Thymus (tissue), 11 donors: Measurements from ENCODE around the gene TUBGCP2. TPM values are rescaled to one million over a fixed set of nuclear protein-coding genes. Genes with fewer than 3 reads are reported as not detected.

Experiments
- DNase-seq, 9 donors: peaks; one replicate each; pipeline ENCODE4 v3.0.0-alpha.2; 2013; ENCODE audit warnings: low spot score in 9 of 9, low read depth in 6 of 9, missing footprints in 1 of 9
- H3K27ac ChIP-seq, 2 donors: one replicate each; pipeline ENCODE4 v1.5.1; 2013; ENCODE audit warnings: control low read depth in 1 of 2, low read depth in 1 of 2, low read length in 1 of 2, mild to moderate bottlenecking in 1 of 2, moderate library complexity in 1 of 2
- H3K27me3 ChIP-seq, 2 donors: one replicate each; pipeline ENCODE4 v1.5.1; 2013; ENCODE audit warnings: low read length in 1 of 2; ENCODE audit not compliant: control insufficient read depth in 2 of 2, insufficient read depth in 1 of 2
- H3K36me3 ChIP-seq, 2 donors: one replicate each; pipeline ENCODE4 v1.5.1; 2013; ENCODE audit warnings: low read length in 1 of 2, mild to moderate bottlenecking in 1 of 2, moderate library complexity in 1 of 2; ENCODE audit not compliant: control insufficient read depth in 2 of 2, insufficient read depth in 2 of 2
- H3K4me1 ChIP-seq, 2 donors: one replicate each; pipeline ENCODE4 v1.5.1; 2013; ENCODE audit warnings: low read length in 2 of 2; ENCODE audit not compliant: control insufficient read depth in 2 of 2, insufficient read depth in 2 of 2
- H3K4me3 ChIP-seq, 2 donors: one replicate each; pipeline ENCODE4 v1.5.1; 2013; ENCODE audit warnings: low read length in 2 of 2, control low read depth in 1 of 2, mild to moderate bottlenecking in 1 of 2
- H3K9me3 ChIP-seq, 2 donors: one replicate each; pipeline ENCODE4 v1.5.1; 2013; ENCODE audit warnings: low read length in 1 of 2, mild to moderate bottlenecking in 1 of 2; ENCODE audit not compliant: control insufficient read depth in 2 of 2, insufficient read depth in 1 of 2
- WGBS: extraction: QIAGEN DNeasy Blood & Tissue Kit; methylation state at CpG from one replicate; pipeline ENCODE4 v1.1.7; 2013; 5-methylcytosine and 5-hydroxymethylcytosine counted together
- polyA plus RNA-seq: library from polyadenylated mRNA; stranded (reverse); fragments of 200-250 nt; gene quantifications from one replicate; pipeline ENCODE4 v1.2.3, GENCODE V29; 2013
- total RNA-seq: library from RNA; stranded (reverse); fragments of 120-200 nt; gene quantifications from one replicate; pipeline ENCODE4 v1.2.4, GENCODE V29; 2013
- donor health status: healthy.

Gene TUBGCP2
- total and polyA plus RNA-seq, 2 donors: 26.9 to 164 TPM

DNA sequence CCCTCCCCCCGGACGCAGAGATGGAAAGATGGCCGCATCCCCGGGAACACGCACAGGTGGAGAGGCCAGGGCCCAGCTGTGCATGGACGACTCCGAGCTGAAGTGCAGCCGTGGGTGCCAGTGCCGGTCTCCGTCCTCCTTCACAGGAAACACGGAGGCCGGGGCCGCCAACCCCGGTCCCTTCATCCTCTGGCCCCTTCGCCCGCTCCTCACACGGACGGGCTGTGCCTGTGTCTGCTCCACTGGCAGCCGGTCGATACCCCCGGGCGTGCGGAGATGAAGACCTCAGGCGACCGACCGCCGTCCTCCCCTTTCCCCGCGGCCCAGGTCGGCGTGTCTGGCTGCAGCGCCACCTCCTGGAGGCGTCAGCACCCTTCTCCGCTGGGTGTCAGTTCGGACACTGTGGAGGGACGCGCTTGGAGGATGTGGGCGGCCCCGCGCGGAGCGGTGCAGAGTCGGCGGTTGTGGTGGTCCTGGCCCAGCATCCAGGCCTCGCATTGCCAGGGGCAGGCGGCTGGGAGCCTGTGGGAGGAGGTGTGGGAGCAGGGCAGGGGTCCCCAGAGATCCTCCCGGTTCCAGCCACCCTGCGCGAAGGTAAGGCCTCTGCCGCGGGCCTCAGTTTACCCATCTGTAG lies 9.9 kb upstream of the TUBGCP2 start:
- Histone ChIP-seq H3K4me1 (no peaks in the 10 kb centered on the region), H3K27ac (no peak overlapping the region), H3K9me3 (peaks cover 0 to 3% of the 10 kb centered on the region in 2 donors), H3K27me3 (peaks cover 6 to 18% of the 10 kb centered on the region in 2 donors), H3K36me3 (no peaks in the 10 kb centered on the region), H3K4me3 (peak overlapping the region in 1 of 2 donors; percentile 45)
- peak in 3 of 9 donors; percentile 22 to 48 (median 46) for DNase-seq
- WGBS: 9% methylated on average over 51 of the region's 51 CpGs

DNA sequence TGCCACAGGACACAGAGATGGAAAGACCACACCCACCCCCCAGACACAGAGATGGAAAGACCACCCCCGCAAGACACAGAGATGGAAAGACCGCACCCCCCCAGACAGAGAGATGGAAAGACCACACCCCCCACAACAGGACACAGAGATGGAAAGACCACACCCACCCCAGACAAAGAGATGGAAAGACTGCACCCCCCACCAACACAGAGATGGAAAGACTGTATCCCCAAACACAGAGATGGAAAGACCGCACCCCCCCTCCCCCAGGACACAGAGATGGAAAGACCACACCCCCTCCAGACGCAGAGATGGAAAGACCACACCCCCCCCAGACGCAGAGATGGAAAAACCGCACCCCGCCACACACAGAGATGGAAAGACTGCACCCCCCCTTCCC lies 8.1 kb upstream of the TUBGCP2 start:
- H3K36me3 ChIP-seq: peaks cover 9 to 16% of the 10 kb centered on the region in 2 donors
- H3K4me3 ChIP-seq: no peak overlapping the region
- no peak overlapping the region for H3K27ac ChIP-seq
- peaks cover 0 to 3% of the 10 kb centered on the region in 2 donors for H3K9me3 ChIP-seq
- 93% methylated on average over 7 of the region's 7 CpGs for WGBS
- H3K4me1 ChIP-seq: no peaks in the 10 kb centered on the region
- DNase-seq: no peak
- peaks cover 6 to 18% of the 10 kb centered on the region in 2 donors for H3K27me3 ChIP-seq

DNA sequence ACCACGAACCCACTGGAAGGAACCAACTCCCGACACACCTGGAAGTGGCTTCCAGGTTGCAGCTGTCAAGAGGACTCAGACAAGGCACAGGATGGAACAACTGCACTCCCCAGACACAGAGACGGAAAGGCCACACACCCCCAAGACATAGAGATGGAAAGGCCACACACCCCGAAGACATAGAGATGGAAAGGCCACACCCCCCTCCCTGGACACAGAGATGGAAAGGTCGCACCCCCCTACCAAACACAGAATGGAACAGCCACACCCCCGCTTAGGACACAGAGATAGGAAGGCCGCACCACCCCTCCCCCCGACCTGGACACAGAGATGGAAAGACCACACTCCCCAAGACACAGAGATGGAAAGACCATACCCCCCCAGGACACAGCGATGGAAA lies 7.6 kb upstream of the TUBGCP2 start:
- DNase-seq: no peak
- H3K4me3 ChIP-seq: no peak overlapping the region
- WGBS: 79% methylated on average over 9 of the region's 9 CpGs
- no peaks in the 10 kb centered on the region for H3K4me1 ChIP-seq
- H3K27me3 ChIP-seq: peaks cover 6 to 18% of the 10 kb centered on the region in 2 donors
- H3K9me3 ChIP-seq: peaks cover 0 to 3% of the 10 kb centered on the region in 2 donors
- H3K36me3 ChIP-seq: peaks cover 14 to 20% of the 10 kb centered on the region in 2 donors
- H3K27ac ChIP-seq: no peak overlapping the region

DNA sequence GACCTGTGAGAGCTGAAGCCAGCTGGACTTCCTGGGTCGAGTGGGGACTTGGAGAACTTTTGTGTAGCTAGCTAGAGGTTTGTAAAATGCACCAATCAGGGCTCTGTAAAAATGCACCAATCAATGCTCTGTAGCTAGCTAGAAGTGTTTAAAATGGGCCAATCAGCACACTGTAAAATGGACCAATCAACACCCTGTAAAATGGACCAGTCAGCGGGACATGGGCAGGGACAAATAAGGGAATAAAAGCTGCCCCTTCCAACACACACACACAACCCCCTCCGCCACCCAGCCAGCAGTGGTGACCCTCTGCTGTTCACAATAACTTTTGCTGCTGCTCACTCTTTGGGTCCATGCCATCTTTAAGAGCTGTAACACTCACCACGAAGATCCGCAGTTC lies 7.2 kb upstream of the TUBGCP2 start:
- Histone ChIP-seq H3K4me1 (no peaks in the 10 kb centered on the region), H3K9me3 (peaks cover 0 to 1% of the 10 kb centered on the region in 2 donors), H3K4me3 (no peak overlapping the region), H3K36me3 (peaks cover 15 to 21% of the 10 kb centered on the region in 2 donors), H3K27ac (no peak overlapping the region), H3K27me3 (peaks cover 6 to 17% of the 10 kb centered on the region in 2 donors)
- WGBS: 68% methylated on average over 5 of the region's 5 CpGs
- no peak for DNase-seq

DNA sequence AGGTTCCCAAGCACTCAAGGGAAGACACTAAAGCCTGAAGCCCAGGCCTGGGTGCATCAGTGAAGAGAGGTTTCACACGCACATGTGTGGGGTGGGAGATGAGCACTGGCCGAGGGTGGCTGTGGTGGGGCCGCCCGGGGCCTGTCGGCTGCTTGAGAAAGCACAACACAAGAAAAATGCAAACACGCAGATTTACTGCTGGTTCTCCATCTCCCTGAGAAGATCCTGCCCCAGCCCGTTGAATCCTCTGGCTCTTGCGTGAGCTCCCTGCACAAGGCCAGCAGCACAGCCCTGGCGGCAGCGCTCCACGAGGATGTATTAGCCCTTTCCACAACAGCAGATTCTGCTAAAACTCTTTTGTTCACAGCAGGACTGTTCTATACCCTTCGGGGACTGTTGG lies 6.2 kb upstream of the TUBGCP2 start:
- peaks cover 23 to 30% of the 10 kb centered on the region in 2 donors for H3K36me3 ChIP-seq
- no peak overlapping the region for H3K4me3 ChIP-seq
- H3K9me3 ChIP-seq: peaks cover 2 to 6% of the 10 kb centered on the region in 2 donors
- 95% methylated on average over 12 of the region's 12 CpGs for WGBS
- H3K27ac ChIP-seq: no peak overlapping the region
- peaks cover 6 to 14% of the 10 kb centered on the region in 2 donors for H3K27me3 ChIP-seq
- no peak for DNase-seq
- peaks cover 0 to under 1% of the 10 kb centered on the region in 2 donors for H3K4me1 ChIP-seq

DNA sequence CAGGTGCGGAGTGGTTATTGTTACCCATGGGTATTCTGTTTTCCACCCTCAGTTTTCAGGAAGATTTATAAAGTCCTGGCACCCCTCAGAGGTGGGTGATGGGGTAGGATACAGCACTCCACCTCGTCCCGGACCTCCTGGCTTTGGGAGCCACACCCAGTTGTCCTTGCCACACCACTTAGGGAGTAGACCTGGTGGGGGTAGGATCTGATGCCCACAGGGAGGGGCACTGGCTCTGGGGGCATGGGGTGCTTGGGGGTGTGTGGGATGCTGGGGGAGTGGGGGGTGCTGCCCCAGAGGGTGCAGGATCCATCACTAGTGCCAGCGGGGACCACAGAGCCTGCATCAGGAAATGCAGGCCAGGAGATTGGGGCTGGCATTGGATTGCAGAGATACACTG lies 4.5 kb upstream of the TUBGCP2 start:
- DNase-seq: no peak
- Histone ChIP-seq H3K4me3 (no peak overlapping the region), H3K36me3 (peaks cover 27 to 35% of the 10 kb centered on the region in 2 donors), H3K4me1 (peaks cover 4 to 8% of the 10 kb centered on the region in 2 donors), H3K27ac (no peak overlapping the region), H3K27me3 (no peaks in the 10 kb centered on the region), H3K9me3 (peaks cover 2 to 15% of the 10 kb centered on the region in 2 donors)
- 93% methylated on average over 4 of the region's 4 CpGs for WGBS

DNA sequence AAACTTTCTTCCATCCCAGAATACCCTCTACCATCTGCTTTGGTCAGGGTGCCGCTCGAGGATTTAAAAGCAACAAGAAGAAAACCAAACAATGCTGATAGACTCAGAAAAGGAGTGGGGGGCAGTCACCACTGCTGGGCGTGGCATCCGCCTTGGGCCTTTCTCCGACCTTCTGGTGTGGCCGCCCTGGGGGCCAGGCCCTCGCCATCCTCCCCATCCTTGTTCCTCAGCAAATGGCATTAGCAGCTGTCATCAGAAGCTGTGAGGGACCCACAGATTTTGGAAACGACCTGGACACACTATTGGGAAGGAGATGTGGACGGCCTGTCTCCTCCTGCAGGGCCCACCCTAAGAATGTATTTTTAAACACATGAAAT lies 4.1 kb upstream of the TUBGCP2 start:
- no peaks in the 10 kb centered on the region for H3K27me3 ChIP-seq
- WGBS: 98% methylated on average over 9 of the region's 9 CpGs
- H3K36me3 ChIP-seq: peaks cover 27 to 35% of the 10 kb centered on the region in 2 donors
- peaks cover 2 to 15% of the 10 kb centered on the region in 2 donors for H3K9me3 ChIP-seq
- H3K4me1 ChIP-seq: peaks cover 6 to 8% of the 10 kb centered on the region in 2 donors
- no peak overlapping the region for H3K4me3 ChIP-seq
- no peak overlapping the region for H3K27ac ChIP-seq
- no peak for DNase-seq

DNA sequence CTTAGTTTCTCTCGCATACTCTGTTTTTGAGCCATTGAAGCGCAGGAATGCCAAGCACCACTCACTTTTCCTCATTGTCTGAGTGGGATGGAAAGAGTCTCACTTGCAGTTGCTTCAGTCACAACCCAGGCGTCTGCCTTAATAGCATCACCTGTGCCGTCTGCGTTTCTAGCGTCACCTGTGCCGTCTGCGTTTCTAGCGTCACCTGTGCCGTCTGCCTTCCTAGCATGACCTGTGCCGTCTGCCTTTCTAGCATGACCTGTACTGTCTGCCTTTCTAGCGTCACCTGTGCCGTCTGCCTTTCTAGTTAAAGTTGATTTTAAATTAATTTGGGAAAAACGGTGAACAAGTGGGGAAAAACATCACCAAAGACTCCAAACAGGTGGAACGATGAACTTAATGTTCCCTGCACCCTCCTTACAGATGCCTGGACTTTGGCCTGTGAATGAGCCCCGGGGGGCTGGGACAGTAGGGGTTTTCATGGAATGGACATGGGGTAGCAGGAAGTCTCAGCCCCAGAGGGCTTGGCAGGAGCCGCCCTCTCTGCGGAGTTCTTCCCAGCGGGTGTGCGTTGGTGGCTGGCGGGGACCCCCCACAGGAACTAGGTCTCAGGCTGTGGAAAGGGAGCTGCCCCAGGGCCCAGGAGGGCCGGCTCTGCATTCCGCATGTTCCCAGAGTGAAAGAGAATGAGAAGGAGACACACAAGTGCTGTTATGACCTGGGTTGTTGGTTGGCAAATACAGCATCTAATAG lies 3.5 kb upstream of the TUBGCP2 start:
- WGBS: 97% methylated on average over 23 of the region's 23 CpGs
- Histone ChIP-seq H3K4me1 (peaks cover 8 to 12% of the 10 kb centered on the region in 2 donors), H3K4me3 (no peak overlapping the region), H3K36me3 (peaks cover 27 to 35% of the 10 kb centered on the region in 2 donors), H3K27ac (no peak overlapping the region), H3K27me3 (no peaks in the 10 kb centered on the region), H3K9me3 (peaks cover 2 to 15% of the 10 kb centered on the region in 2 donors)
- DNase-seq: no peak

DNA sequence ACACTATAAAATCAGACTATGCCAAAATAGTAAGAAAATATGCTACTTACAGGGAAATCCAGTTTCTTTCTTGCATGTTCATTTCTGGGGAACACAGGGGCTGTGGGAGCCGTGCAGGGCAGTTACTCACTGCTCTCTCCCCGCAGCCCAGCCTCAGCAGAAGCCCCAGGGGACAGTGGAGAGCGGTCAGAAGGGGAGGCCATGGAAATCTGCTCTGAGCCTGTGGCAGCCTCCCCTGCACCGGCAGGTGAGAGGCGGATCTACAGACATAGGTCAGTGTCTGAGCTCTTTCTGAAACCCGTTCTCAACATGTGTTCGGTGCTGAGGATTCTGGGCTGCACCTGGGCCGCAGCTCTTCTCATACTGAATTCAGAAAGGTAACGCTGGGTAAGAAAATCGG lies 2.9 kb upstream of the TUBGCP2 start:
- H3K27ac ChIP-seq: no peak overlapping the region
- peaks cover 2 to 15% of the 10 kb centered on the region in 2 donors for H3K9me3 ChIP-seq
- peaks cover 27 to 35% of the 10 kb centered on the region in 2 donors for H3K36me3 ChIP-seq
- WGBS: 97% methylated on average over 10 of the region's 10 CpGs
- no peak overlapping the region for H3K4me3 ChIP-seq
- DNase-seq: no peak
- peaks cover 11 to 16% of the 10 kb centered on the region in 2 donors for H3K4me1 ChIP-seq
- no peaks in the 10 kb centered on the region for H3K27me3 ChIP-seq
